Activated CD4-positive, alpha-beta T cell treated with anti-CD3 and anti-CD28 coated beads for 24 hours (primary cell): Measurements from ENCODE around the gene ADIRF.

Experiments
- DNase-seq, 2 donors: peaks; one replicate each; pipeline ENCODE4 v3.0.0-alpha.2; 2020; ENCODE audit warnings: low read depth in 2 of 2

ADIRF gene

DNA sequence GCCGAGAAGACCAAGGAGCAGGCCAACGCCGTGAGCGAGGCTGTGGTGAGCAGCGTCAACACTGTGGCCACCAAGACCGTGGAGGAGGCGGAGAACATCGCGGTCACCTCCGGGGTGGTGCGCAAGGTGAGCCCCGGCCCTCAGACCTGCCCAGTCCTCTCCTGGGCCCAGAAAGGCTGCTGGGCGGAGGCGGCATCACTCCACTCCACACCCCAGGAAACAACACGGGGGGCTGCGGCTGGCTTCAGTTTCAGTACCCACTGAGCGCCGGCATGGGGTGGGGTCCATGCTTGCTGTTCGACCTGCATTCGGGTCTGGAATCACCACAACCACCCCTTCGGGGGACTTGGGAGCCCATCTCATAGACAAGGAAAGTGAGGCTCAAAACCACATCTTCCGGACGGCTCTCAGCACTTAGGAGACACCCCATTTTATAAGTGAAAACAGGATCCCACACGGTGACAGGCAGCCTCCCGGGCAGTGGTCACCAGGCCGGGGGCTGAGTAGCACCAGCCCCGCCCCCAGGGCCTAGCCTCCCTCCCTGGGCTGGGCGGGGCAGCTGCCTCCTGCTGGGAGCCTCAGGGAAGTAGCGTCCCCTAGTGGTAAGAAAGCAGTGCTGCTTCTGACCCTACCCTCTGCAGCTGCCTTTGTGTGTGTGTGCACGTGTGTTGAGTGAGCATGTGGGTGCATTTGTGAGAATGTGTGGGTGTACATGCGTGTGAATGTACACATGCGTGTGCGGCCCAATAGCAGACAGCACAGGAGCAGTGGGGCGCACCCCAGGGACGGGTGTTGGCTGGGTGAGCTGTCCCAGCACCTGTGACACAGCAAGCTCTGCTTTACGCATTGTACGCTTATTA is 8.0 kb upstream of the ADIRF start:
- DNase-seq, result no peak

DNA sequence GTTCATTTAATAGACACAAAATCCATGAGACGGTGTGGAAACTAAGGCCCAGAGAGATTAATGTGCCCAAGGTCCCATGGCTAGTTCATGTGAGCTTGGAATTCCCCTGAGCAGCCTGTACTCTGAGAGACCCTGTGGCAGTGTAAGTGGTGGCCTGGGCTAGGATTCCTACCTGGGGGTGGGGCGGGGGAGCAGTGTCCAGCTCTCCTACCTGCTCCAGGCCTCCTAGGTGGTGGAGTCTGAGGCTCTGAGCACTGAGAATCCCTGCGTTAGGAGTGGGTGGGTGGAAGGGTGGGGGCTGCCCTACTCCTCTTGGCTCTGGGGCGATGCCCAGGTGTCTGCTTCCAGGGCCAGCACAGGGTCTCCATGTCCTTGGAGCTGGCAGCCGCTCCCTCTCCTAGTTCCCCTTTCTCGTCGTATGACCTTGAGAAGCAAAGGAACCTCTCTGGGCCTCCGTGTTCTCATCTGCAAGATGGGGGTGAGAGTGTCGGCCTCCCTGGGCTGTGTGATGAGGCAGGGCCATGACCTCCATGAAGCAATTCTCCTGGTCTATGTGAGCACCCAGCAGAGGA is 7.3 kb upstream of the ADIRF start:
- no peak for DNase-seq

DNA sequence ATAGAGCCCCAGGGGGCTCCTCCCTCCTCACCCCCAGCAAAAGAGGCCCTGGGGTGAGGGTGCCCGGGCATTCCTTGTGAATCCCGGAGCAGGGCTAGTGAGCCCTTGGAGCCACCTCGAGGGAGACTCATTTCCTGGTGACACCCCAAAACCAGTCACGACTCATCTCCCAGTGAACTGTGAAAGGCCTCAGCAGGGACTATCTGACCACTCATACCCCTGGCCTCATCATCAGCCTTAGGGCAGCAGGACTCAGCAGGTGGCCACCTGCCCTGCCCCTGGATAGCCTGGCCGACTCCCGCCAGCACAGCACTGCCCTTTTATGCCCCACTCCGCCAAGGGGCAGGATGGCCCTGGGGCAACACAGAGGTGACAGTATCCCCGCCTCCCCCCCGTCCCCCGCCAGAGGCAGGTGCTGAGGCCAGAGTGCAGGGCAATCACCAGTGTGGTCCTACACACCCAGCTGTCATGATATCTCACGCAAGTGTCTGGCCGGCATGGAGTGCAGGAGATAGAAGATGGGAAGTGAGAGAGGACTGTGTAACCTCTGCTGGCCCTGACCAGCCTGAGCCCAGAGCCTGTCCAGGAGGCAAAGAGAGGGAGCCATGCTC is 6.7 kb upstream of the ADIRF start:
- no peak for DNase-seq

DNA sequence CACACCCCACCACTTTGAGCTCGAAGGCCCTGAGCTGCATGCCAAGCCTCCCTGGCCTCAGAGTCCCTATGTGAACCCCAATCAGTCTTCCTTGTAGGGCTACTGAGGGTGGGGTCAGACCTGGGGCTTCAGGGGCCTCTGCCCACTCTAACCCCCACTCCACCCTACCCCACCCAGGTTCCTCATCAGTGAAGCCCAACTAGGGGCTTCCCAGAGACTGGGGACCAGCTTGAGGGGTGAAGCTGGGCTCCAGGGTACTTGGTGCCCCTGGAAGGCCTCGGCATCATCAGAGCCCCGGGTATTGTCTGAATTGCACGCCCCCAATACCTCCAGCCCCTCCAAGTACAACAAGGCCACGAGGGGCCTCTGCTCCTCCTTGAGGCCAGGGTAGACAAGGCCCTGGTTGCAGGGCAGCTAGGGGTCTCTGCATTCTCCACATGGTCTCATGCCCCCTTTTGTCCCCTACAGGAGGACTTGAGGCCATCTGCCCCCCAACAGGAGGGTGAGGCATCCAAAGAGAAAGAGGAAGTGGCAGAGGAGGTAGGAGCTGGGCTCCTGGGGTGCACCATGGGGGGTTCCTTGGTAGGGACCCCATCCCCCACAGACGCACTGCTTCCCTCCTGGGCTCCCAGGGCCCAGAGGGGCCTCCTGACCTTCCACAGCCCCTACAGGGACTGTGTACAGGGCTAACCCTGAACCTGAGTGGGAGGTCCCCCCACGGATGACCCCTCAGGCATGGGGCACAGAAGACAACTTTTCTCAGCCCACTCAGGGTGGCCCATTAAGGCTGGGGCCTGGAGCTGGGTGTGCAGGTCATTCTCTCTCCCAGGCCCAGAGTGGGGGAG is 5.9 kb upstream of the ADIRF start:
- DNase-seq, result no peak

DNA sequence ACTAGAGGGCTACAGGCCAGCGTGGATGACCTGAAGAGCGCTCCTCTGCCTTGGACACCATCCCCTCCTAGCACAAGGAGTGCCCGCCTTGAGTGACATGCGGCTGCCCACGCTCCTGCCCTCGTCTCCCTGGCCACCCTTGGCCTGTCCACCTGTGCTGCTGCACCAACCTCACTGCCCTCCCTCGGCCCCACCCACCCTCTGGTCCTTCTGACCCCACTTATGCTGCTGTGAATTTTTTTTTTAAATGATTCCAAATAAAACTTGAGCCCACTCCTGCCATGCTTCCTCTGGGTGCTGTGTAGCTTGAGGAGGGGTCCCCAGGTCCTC is 5.3 kb upstream of the ADIRF start:
- no peak for DNase-seq

DNA sequence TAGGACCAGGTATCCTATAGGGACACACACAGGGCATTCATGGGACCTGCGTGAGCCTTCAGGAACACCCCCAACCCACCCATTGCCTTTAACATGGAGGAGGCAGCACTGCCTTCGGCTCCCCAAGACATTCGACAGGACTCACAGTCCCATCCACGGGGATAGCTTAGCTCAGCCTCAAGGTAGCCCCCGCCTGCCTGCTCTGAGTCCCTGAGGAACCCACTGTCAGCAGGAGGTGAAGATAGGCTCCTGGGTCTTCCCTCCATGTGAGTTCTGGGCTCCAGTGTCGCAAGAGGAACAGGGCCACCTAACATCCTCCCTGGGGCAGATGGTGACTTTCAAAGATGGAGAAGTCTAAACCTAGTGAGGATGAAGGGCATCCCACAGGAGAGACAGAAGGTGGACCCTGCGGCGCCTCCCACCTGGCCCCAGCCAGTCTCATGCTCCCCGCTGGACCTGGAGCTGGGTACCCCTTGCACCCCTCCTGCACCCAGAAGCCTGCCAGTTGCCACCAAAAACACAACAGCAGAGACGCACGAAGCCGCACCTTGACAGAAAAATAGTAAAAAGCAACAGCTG is 4.9 kb upstream of the ADIRF start:
- DNase-seq, result no peak

DNA sequence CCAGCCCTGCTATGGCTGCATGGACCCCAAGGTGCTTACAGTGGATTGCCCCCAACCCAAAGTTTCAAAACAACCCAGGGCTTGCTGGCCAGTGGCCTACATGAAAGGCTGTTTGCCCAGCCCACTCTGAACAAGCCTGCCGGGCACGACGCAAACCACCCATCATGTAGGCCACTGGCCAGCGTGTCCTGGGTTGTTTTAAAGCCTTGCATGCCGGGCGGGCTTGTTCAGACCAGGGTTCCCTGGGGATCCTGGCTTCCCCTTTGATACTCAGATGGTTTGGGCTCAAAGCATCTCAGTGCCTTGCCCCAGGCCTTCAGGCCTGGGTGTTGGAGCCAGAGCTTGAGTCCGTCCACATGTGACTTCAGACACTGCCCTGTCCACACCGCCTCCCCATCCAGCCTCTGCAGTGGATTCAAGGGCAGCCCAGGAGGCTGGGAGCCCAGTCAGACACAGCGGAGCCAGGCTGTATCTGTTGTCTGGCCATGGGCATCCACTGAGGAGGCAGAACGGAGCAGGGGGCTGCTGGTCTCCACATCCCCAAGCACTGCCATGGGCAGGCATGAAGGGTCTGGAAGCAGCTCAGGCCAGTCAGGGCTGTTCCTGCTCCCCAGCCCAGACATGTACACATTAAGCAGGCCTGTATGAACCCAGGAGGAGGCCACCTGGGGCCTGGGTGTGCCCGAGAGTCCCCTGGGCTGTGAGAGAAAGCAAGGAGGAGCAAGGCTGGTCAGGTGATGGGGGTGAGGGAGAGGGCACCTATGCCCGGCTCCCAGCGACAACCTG is 4.0 kb upstream of the ADIRF start:
- DNase-seq, result no peak

GRCh38 chr10:86964847-86965190 is 3.5 kb upstream of the ADIRF start:
- DNase-seq, result no peak

DNA sequence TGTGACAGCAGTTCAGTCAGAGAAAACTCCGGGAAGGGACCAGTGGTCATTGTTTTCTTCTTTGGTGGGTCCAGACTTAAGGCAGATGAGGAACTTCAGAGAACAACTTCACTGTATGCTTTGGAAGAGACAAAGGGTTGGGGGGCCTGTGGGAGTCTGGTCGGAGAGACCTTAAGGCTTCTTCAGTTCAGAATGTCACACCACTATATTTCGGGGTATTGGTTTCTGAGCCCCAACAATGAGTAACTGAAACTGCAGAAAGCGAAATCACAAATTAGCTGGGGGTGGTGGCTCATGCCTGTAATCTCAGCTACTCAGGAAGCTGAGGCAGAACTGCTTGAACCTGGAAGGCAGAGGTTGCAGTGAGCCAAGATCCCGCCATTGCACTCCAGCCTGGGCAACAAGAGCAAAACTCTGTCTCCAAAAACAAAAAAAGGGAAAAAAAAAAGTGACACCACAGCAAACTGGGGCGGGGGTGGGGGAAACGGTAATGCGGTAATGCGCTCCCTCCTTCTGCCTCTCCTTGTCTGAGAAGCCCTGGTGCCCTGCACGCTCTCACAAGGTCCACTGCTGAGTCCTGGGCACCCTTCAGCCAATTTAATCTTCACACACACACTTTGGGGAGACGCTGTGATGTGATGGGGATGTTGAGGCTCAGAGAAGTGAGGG is 2.2 kb upstream of the ADIRF start:
- DNase-seq, result no peak

DNA sequence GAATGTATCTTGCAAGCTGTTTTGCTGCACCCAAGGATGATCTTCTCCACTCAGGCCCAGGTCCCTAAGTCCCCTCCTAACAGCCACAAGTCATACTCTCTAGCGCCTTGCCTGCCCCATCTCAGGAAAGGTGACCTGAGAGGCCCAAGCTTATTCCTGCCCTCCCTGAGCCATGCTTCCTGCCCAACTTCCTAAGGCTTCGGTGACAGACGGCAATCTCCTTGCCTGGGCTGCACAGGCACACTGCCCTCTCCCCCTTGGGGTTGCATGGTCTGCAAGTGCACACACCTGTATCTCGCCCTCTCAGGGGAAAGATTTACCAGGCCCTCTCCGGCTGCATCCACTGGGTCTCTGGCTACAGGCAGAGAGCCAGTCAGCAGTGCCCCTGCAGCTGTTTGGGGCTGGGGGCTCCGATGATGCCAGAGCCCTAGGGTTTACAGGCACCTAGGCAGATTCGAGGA is 771 bp upstream of the ADIRF start:
- DNase-seq, result no peak

- DNase-seq, result no peak
Observed at GRCh38 chr10:86968994-86969355, 693 bp downstream of the ADIRF start.

DNA sequence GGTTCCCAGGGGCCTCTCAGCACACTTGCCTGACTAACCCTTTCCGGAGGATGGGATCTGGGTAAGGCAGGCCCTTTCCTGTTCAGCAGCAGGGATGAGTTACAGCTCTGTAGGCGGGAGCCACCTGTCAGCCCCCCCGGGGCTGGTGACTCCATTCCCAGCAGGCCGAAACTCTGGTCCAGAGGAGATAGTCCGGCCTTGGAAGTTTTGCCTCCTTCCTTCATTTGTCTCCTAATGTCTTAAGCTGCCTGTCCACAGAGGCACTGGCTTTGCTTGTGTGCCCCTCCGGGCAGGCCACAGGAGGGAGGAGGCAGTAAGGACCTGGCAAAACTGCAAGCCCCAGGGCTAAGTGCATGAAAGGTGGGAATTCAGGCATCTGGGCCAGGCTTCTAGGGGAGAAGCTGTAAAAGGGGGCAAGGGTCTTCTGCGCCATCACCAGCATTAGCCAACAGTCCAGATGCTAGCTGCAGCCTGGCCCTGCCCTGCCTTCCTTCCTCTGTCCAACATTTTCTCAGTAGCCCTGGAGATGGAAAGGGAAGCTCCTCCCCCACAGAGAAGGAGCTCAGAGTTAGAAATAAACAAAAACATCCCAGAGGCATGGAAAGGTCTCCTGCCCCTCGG is 1.2 kb downstream of the ADIRF start:
- no peak for DNase-seq

DNA sequence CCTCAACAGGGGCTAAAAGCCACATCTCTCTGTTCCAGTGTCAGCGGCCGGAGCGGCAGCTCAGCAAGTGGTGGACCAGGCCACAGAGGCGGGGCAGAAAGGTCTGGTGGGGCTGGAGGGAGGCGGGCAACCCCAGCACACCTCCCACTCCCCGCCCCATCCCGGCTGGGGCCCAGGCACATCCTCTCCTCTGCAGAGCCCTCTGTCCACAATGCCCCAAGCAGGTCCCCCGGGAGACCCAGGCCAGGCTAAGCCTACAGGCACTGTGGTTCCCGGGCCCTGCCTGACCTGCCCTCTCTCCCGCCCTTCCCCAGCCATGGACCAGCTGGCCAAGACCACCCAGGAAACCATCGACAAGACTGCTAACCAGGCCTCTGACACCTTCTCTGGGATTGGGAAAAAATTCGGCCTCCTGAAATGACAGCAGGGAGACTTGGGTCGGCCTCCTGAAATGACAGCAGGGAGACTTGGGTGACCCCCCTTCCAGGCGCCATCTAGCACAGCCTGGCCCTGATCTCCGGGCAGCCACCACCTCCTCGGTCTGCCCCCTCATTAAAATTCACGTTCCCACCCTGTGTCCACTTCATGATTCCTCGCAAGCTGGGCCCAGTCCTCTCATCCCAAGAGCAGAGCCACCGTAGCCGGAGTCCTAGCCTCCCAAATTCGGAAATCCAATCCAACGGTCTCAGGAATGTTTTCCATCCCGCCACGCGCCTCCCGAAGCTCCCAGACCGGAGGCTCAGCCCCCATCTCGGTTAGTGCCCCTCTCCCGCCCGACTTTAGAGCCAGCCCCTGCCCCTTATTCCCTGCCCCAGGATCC is 2.1 kb downstream of the ADIRF start:
- no peak for DNase-seq

GRCh38 chr10:86970982-86971231 is 2.6 kb downstream of the ADIRF start:
- no peak for DNase-seq

DNA sequence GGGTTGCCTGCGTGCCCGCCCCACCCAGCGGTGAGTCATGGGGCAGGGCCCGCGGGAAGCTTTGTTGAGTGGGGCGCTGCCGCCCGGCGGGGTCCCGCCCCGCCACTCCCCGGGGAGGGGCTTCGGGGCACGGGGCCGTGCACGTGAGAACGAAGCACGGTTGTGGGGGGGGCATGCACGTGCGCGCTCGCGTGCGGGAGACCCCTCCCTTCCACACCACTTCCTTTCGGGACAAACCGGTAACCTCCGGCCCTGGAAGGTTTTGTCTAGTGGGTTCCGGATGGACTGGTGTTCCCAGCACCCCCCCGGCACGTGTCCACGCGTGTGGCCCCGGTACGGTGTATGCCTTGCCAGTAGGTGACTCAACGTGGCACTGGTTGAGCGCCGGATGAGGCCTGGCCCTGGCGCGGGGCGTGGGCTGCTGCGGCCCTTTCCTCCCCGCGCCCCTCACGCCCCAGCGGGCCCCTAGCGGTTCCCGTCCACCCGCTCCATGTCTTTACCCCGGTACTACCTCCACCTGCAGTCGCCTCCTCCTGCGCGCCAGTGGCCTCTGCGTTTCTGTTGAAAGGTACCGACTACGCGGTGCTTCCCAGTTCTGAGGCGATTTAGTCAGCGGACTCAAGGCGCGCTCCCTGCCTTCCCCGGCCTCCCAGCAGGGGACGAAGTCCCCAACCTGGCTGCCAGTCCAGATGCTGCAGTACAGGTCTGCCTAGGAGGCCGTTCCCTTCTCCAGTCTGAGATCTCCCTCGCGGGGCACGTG is 3.1 kb downstream of the ADIRF start:
- DNase-seq, result peak; percentile 72

- no peak for DNase-seq
Observed at GRCh38 chr10:86972613-86973380, 4.5 kb downstream of the ADIRF start.

GRCh38 chr10:86974484-86974883 is 6.2 kb downstream of the ADIRF start:
- no peak for DNase-seq

DNA sequence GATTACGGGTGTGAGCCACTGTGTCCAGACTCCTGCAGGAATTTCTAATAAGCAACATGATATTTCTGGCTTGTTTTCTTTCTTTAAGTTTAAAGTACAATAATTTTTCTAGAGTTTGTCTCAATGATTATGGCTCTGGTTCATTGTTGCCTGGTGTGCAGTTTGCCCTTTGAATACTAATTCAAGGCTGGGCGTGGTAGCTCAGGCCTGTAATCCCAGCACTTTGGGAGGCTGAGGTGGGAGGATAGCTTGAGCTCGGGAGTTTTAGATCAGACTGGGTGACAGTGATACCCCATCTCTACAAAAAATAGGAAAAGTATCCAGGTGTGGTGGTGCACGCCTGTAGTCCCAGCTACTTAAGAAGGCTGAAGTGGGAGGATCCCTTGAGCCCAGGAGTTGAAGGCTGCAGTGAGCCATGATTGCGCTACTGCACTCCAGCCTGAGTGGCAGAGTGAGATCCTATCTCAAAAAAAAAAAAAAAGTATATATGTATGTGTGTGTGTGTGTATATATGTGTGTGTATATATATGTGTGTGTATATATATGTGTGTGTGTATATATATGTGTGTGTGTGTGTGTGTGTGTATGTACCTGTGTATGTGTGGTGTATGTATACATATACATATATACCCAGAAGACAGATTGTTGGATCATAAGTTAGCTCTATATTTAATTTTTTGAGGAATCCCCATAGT is 8.2 kb downstream of the ADIRF start:
- DNase-seq, result no peak
